Neural progenitor cell (in vitro differentiated cells): ENCODE data around the gene GUF1.

ENCODE experiments used
- CTCF ChIP-seq: fragments of 200-600 bp; sonication (generic); IDR thresholded peaks from 2 replicates; pipeline ENCODE4 v1.5.1; 2017; ENCODE audit warnings: antibody characterized with exemption, mild to moderate bottlenecking
- EZH2 ChIP-seq: fragments of 200-600 bp; sonication (generic); IDR thresholded peaks from 2 replicates; pipeline ENCODE4 v1.6.1; 2017; ENCODE audit warnings: antibody characterized with exemption, mild to moderate bottlenecking, moderate library complexity
- EZH2phosphoT487 ChIP-seq: fragments of 200-600 bp; sonication (generic); IDR thresholded peaks from 2 replicates; pipeline ENCODE4 v1.6.1; 2017; ENCODE audit warnings: antibody characterized with exemption

- TF ChIP-seq CTCF, result no peak
- TF ChIP-seq EZH2, result no peak
- TF ChIP-seq EZH2phosphoT487, result no peak
Measured at GRCh38 chr4:44716597-44716996, 38.4 kb downstream of the GUF1 start.
